Naive thymus-derived CD8-positive, alpha-beta T cell (primary cell): Measurements from ENCODE around the gene ATP2A2. TPM values are rescaled to one million over a fixed set of nuclear protein-coding genes. Genes with fewer than 3 reads are reported as not detected.

Source experiments
- ATAC-seq, 2 donors: fragments of 150-1000 bp; cut with Tn5 transposase in 1 of 2; sonication (Bioruptor Pico), chemical (Tn5 transposase) in 1 of 2; 1 replicate in 1 of 2; 2 replicates in 1 of 2; pipeline ENCODE4 v1.10.0; 2021; ENCODE audit warnings: mild to moderate bottlenecking in 2 of 2, moderate library complexity in 2 of 2
- POLR2A ChIA-PET: fragments of 350-600 bp; sonication (Branson Sonifier 250); formaldehyde crosslinking; loops from one replicate; lab custom pipeline; 2021; ENCODE audit warnings: antibody characterized with exemption; lab: Charles Lee
- DNase-seq, 10 donors: peaks; one replicate each; pipeline versions ENCODE4 v3.0.0 to v3.0.0-alpha.2; 2020 to 2022
- H3K27ac Mint-ChIP-seq, 10 donors: one replicate each; pipeline ENCODE4 v1.8.0; 2020 to 2022; ENCODE audit warnings: mild to moderate bottlenecking in 10 of 10, mixed read lengths in 10 of 10, moderate library complexity in 4 of 10, inconsistent platforms in 1 of 10
- H3K27me3 Mint-ChIP-seq, 5 donors: one replicate each; pipeline ENCODE4 v1.8.0; 2021 to 2022; ENCODE audit warnings: mixed read lengths in 5 of 5
- H3K36me3 Mint-ChIP-seq, 3 donors: one replicate each; pipeline ENCODE4 v1.8.0; 2020 to 2022; ENCODE audit warnings: mixed read lengths in 3 of 3, mild to moderate bottlenecking in 2 of 3, inconsistent platforms in 1 of 3
- H3K4me1 Mint-ChIP-seq, 4 donors: one replicate each; pipeline ENCODE4 v1.8.0; 2021 to 2022; ENCODE audit warnings: mixed read lengths in 4 of 4
- H3K4me3 Mint-ChIP-seq, 10 donors: one replicate each; pipeline ENCODE4 v1.8.0; 2020 to 2022; ENCODE audit warnings: mild to moderate bottlenecking in 10 of 10, mixed read lengths in 10 of 10, moderate library complexity in 6 of 10, inconsistent platforms in 1 of 10
- H3K9me3 Mint-ChIP-seq, 9 donors: one replicate each; pipeline ENCODE4 v1.8.0; 2020 to 2022; ENCODE audit warnings: mixed read lengths in 9 of 9, mild to moderate bottlenecking in 3 of 9, inconsistent platforms in 1 of 9, moderate library complexity in 1 of 9
- polyA plus RNA-seq, 3 donors: library from polyadenylated mRNA; unstranded; fragments of 300-500 nt; fragmentation: Illumina TruSeq; gene quantifications; one replicate each; pipeline ENCODE4 v1.2.3, GENCODE V29; 2021
- total RNA-seq, 8 experiments: library from RNA in 2 of 8; stranded (reverse) in 2 of 8; gene quantifications; one replicate each; pipeline ENCODE4 v1.2.3 and lab custom pipeline; 2021 to 2026

Gene ATP2A2
- total and polyA plus RNA-seq, 5 experiments from 2014 or later: 1.7 to 75.6 (median 2.0) TPM

GRCh38 chr12:110266980-110267620 lies 13.9 kb upstream of the ATP2A2 start:
- POLR2A ChIA-PET: no interaction called here
- ATAC-seq (no peak), DNase-seq (no peak)
- H3K27ac Mint-ChIP-seq: no peak overlapping the region
- peaks cover 3 to 11% (median 9%) of the 10 kb centered on the region in 5 donors for H3K27me3 Mint-ChIP-seq
- no peak overlapping the region for H3K4me3 Mint-ChIP-seq
- no peaks in the 10 kb centered on the region for H3K9me3 Mint-ChIP-seq
- H3K4me1 Mint-ChIP-seq: no peaks in the 10 kb centered on the region
- H3K36me3 Mint-ChIP-seq: no peaks in the 10 kb centered on the region

- H3K4me3 Mint-ChIP-seq: no peak overlapping the region
- no peak for DNase-seq
- ATAC-seq: no peak
- no peaks in the 10 kb centered on the region for H3K36me3 Mint-ChIP-seq
- peaks cover 6 to 13% (median 9%) of the 10 kb centered on the region in 5 donors for H3K27me3 Mint-ChIP-seq
- H3K4me1 Mint-ChIP-seq: no peaks in the 10 kb centered on the region
- no peak overlapping the region for H3K27ac Mint-ChIP-seq
- POLR2A ChIA-PET: no interaction called here
- no peaks in the 10 kb centered on the region for H3K9me3 Mint-ChIP-seq
These were observed 11.4 kb upstream of the ATP2A2 start for GRCh38 chr12:110269622-110270124.

GRCh38 chr12:110270125-110270962 lies 10.7 kb upstream of the ATP2A2 start:
- H3K27me3 Mint-ChIP-seq: peaks cover 6 to 13% (median 9%) of the 10 kb centered on the region in 5 donors
- H3K4me1 Mint-ChIP-seq: no peaks in the 10 kb centered on the region
- no peaks in the 10 kb centered on the region for H3K36me3 Mint-ChIP-seq
- H3K4me3 Mint-ChIP-seq: no peak overlapping the region
- POLR2A ChIA-PET: no interaction called here
- ATAC-seq (no peak), DNase-seq (no peak)
- H3K27ac Mint-ChIP-seq: no peak overlapping the region
- H3K9me3 Mint-ChIP-seq: no peaks in the 10 kb centered on the region

GRCh38 chr12:110271015-110271414 lies 10.0 kb upstream of the ATP2A2 start:
- H3K4me3 Mint-ChIP-seq: no peak overlapping the region
- no peak for DNase-seq
- H3K9me3 Mint-ChIP-seq: no peaks in the 10 kb centered on the region
- no peak overlapping the region for H3K27ac Mint-ChIP-seq
- POLR2A ChIA-PET: no interaction called here
- no peaks in the 10 kb centered on the region for H3K36me3 Mint-ChIP-seq
- H3K4me1 Mint-ChIP-seq: no peaks in the 10 kb centered on the region
- no peak for ATAC-seq
- peaks cover 6 to 13% (median 9%) of the 10 kb centered on the region in 5 donors for H3K27me3 Mint-ChIP-seq

GRCh38 chr12:110277530-110278254 lies 3.4 kb upstream of the ATP2A2 start:
- Mint-ChIP-seq H3K36me3 (peaks cover 0 to under 1% (median 0%) of the 10 kb centered on the region in 3 donors), H3K9me3 (no peaks in the 10 kb centered on the region), H3K27me3 (peaks cover 0 to 2% (median 1%) of the 10 kb centered on the region in 5 donors), H3K27ac (peak overlapping the region in 2 of 10 donors; percentile 5 to 20), H3K4me3 (no peak overlapping the region), H3K4me1 (peaks cover 2 to 25% (median 20%) of the 10 kb centered on the region in 4 donors)
- POLR2A ChIA-PET: no interaction called here
- DNase-seq (no peak), ATAC-seq (no peak)

- H3K4me3 Mint-ChIP-seq: peak overlapping the region in 1 of 10 donors; percentile 43
- H3K4me1 Mint-ChIP-seq: peaks cover 4 to 30% (median 25%) of the 10 kb centered on the region in 4 donors
These were observed 2.9 kb upstream of the ATP2A2 start for GRCh38 chr12:110278255-110278536.

GRCh38 chr12:110279566-110280375 lies 1.3 kb upstream of the ATP2A2 start:
- Mint-ChIP-seq H3K27ac (peak overlapping the region in 9 of 10 donors; percentile 61 to 95 (median 91)), H3K27me3 (peaks cover 0 to 1% (median 0%) of the 10 kb centered on the region in 5 donors), H3K4me1 (peaks cover 10 to 45% (median 41%) of the 10 kb centered on the region in 4 donors), H3K4me3 (peak overlapping the region; percentile 87 to 94 (median 90)), H3K9me3 (no peaks in the 10 kb centered on the region), H3K36me3 (peaks cover 0 to 19% (median 0%) of the 10 kb centered on the region in 3 donors)
- POLR2A ChIA-PET: interaction anchor here (0.6 to 3.0 kb wide), 10 partner anchors 10 to 222 kb away, joined by 3 to 10 read pairs (median 4); partner anchors contain the start of genes FAM216A, GPN3, IFT81 and RAD9B
- DNase-seq (no peak), ATAC-seq (no peak)

More at GRCh38 chr12:110278255-110278536, 2.9 kb upstream of the ATP2A2 start:
- POLR2A ChIA-PET: no interaction called here
- no peaks in the 10 kb centered on the region for H3K9me3 Mint-ChIP-seq
- no peak for DNase-seq
- peaks cover 0 to 5% (median 0%) of the 10 kb centered on the region in 3 donors for H3K36me3 Mint-ChIP-seq
- peaks cover 0 to 1% (median 1%) of the 10 kb centered on the region in 5 donors for H3K27me3 Mint-ChIP-seq
- no peak for ATAC-seq
- peak overlapping the region in 6 of 10 donors; percentile 6 to 80 (median 26) for H3K27ac Mint-ChIP-seq

- POLR2A ChIA-PET: interaction anchor here (0.6 to 3.0 kb wide), 15 partner anchors 8 to 334 kb away, joined by 3 to 10 read pairs (median 4); partner anchors contain the start of genes FAM216A, GPN3, IFT81 and RAD9B
- ATAC-seq: peak; percentile 14 to 24
- H3K27ac Mint-ChIP-seq: peak overlapping the region in 9 of 10 donors; percentile 61 to 95 (median 91)
- H3K4me3 Mint-ChIP-seq: peak overlapping the region; percentile 87 to 94 (median 90)
- peaks cover 14 to 51% (median 47%) of the 10 kb centered on the region in 4 donors for H3K4me1 Mint-ChIP-seq
- H3K36me3 Mint-ChIP-seq: peaks cover 0 to 25% (median 0%) of the 10 kb centered on the region in 3 donors
- no peaks in the 10 kb centered on the region for H3K9me3 Mint-ChIP-seq
- peaks cover 0 to 1% (median 0%) of the 10 kb centered on the region in 5 donors for H3K27me3 Mint-ChIP-seq
- DNase-seq: peak in 6 of 10 donors; percentile 22 to 70 (median 37)
These were observed 662 bp upstream of the ATP2A2 start for GRCh38 chr12:110280392-110280778.

- POLR2A ChIA-PET: interaction anchor here (0.5 to 3.0 kb wide), 8 partner anchors 10 to 1568 kb away, joined by 3 to 10 read pairs (median 4); partner anchors contain the start of genes ARPC3, FAM216A, GPN3 and IFT81
- Mint-ChIP-seq H3K27me3 (peaks cover 0 to 1% (median 0%) of the 10 kb centered on the region in 5 donors), H3K4me3 (peak overlapping the region; percentile 83 to 95 (median 88)), H3K36me3 (peaks cover 0 to 37% (median 0%) of the 10 kb centered on the region in 3 donors), H3K27ac (peak overlapping the region; percentile 71 to 94 (median 91)), H3K4me1 (peaks cover 15 to 61% (median 57%) of the 10 kb centered on the region in 4 donors), H3K9me3 (no peaks in the 10 kb centered on the region)
- DNase-seq (peak in 9 of 10 donors; percentile 16 to 63 (median 38)), ATAC-seq (peak; percentile 30 to 31)
These were observed 677 bp downstream of the ATP2A2 start for GRCh38 chr12:110281549-110282299.

- ATAC-seq (no peak), DNase-seq (peak in 2 of 10 donors; percentile 24 to 33)
- peak overlapping the region; percentile 83 to 95 (median 88) for H3K4me3 Mint-ChIP-seq
- H3K9me3 Mint-ChIP-seq: no peaks in the 10 kb centered on the region
- POLR2A ChIA-PET: interaction anchor here (0.6 to 3.0 kb wide), 3 partner anchors 38 to 186 kb away, joined by 3 to 10 read pairs (median 7); partner anchors contain the start of genes FAM216A, GPN3 and IFT81
- peaks cover 0 to 1% (median 0%) of the 10 kb centered on the region in 5 donors for H3K27me3 Mint-ChIP-seq
- peaks cover 17 to 65% (median 61%) of the 10 kb centered on the region in 4 donors for H3K4me1 Mint-ChIP-seq
- peak overlapping the region; percentile 71 to 94 (median 91) for H3K27ac Mint-ChIP-seq
- H3K36me3 Mint-ChIP-seq: peaks cover 0 to 42% (median 0%) of the 10 kb centered on the region in 3 donors
These were observed 1.3 kb downstream of the ATP2A2 start for GRCh38 chr12:110282300-110282860.
